A549 (cell line): ENCODE results near the gene PLCH1. TPM values are rescaled to one million over a fixed set of nuclear protein-coding genes. Genes with fewer than 3 reads are reported as not detected.

ENCODE experiments used
- ATAC-seq, 2 experiments: fragments of 200-7000 bp in 1 of 2; fragments of >200 bp in 1 of 2; cut with Nextera tagmentation in 1 of 2; cut with Tn5 transposase in 1 of 2; 3 replicates each; pipeline versions ENCODE4 v1.8.0 to v1.9.1; 2018 to 2020; ENCODE audit warnings: mild to moderate bottlenecking in 1 of 2, moderate library complexity in 1 of 2
- CTCF ChIA-PET: fragments of 300-600 bp; sonication (Branson Sonifier 250); formaldehyde crosslinking; extraction: SDS; loops from one replicate; lab custom pipeline; 2021; ENCODE audit warnings: antibody characterized with exemption, inconsistent platforms; lab: Yijun Ruan, JAX
- POLR2A ChIA-PET: fragments of 350-600 bp; formaldehyde crosslinking; extraction: SDS; loops from one replicate; lab custom pipeline; 2021; ENCODE audit warnings: antibody characterized with exemption, inconsistent platforms; lab: Yijun Ruan, JAX
- DNase-seq, 2 experiments: peaks; one replicate each; pipeline versions ENCODE4 v3.0.0 to v3.0.0-alpha.2; 2011 to 2016; ENCODE audit warnings: low read depth in 1 of 2, low spot score in 1 of 2
- FAIRE-seq: peaks from 2 replicates; lab custom pipeline; 2011; peaks lifted over from hg19 to GRCh38; lab: Jason Lieb, UNC
- H3K27ac ChIP-seq, 2 experiments: fragments of >200 bp; sonication (Bioruptor Twin); formaldehyde crosslinking; 3 replicates each; pipeline ENCODE4 v1.5.1; 2016 to 2017
- H3K4me1 ChIP-seq: fragments of >200 bp; sonication (Bioruptor Twin); formaldehyde crosslinking; 3 replicates; pipeline ENCODE4 v1.6.1; 2016
- H3K4me2 ChIP-seq: fragments of >200 bp; sonication (Bioruptor Twin); formaldehyde crosslinking; 3 replicates; pipeline ENCODE4 v1.6.1; 2016
- H3K4me3 ChIP-seq: fragments of >200 bp; sonication (Bioruptor Twin); formaldehyde crosslinking; 3 replicates; pipeline ENCODE4 v1.5.1; 2016
- H3K9me3 ChIP-seq: fragments of >200 bp; sonication (Bioruptor Twin); formaldehyde crosslinking; 3 replicates; pipeline ENCODE4 v1.6.1; 2016
- ATOH8 ChIP-seq: fragments of 250-450 bp; sonication (Bioruptor Pico); IDR thresholded peaks from 2 replicates; pipeline ENCODE4 v1.5.0; 2020; ENCODE audit warnings: low read depth, mild to moderate bottlenecking, moderate library complexity
- CHD2 ChIP-seq: fragments of 150-350 bp; IDR thresholded peaks from 2 replicates; pipeline ENCODE4 v1.6.1; 2014; ENCODE audit warnings: low read length; ENCODE audit not compliant: partially characterized antibody
- CHD4 ChIP-seq: fragments of 200-600 bp; sonication (generic); IDR thresholded peaks from 2 replicates; pipeline ENCODE4 v1.6.1; 2016; ENCODE audit warnings: antibody characterized with exemption, mild to moderate bottlenecking, borderline replicate concordance
- EHMT2 ChIP-seq: fragments of 200-600 bp; sonication (generic); IDR thresholded peaks from 2 replicates; pipeline ENCODE4 v1.6.1; 2016; ENCODE audit warnings: antibody characterized with exemption, low read depth, mild to moderate bottlenecking, moderate library complexity
- FOSB ChIP-seq: fragments of 250-450 bp; sonication (Bioruptor Pico); IDR thresholded peaks from 2 replicates; pipeline ENCODE4 v1.5.0; 2020; ENCODE audit warnings: mild to moderate bottlenecking, moderate library complexity
- FOSL2 ChIP-seq, 2 experiments: fragments of 450-650 bp in 1 of 2; fragments of >200 bp in 1 of 2; sonication (Bioruptor Twin) in 1 of 2; formaldehyde crosslinking; IDR thresholded peaks; 2 replicates each; pipeline versions ENCODE4 v1.5.0 to v1.6.1; 2016 to 2020; ENCODE audit warnings: mild to moderate bottlenecking in 1 of 2, moderate library complexity in 1 of 2
- HEYL ChIP-seq: fragments of 250-450 bp; sonication (Bioruptor Pico); IDR thresholded peaks from 2 replicates; pipeline ENCODE4 v1.8.0; 2021; ENCODE audit warnings: mild to moderate bottlenecking, moderate library complexity
- HOXB13 ChIP-seq: fragments of 250-450 bp; sonication (Bioruptor Pico); IDR thresholded peaks from 2 replicates; pipeline ENCODE4 v1.5.0; 2020; ENCODE audit warnings: low read depth, mild to moderate bottlenecking, moderate library complexity
- JUN ChIP-seq, 2 experiments: fragments of >200 bp; sonication (Bioruptor Twin); formaldehyde crosslinking; IDR thresholded peaks; 2 replicates in 1 of 2; 3 replicates in 1 of 2; pipeline ENCODE4 v1.6.1; 2016 to 2017
- MAFK ChIP-seq: fragments of 450-650 bp; IDR thresholded peaks from 2 replicates; pipeline ENCODE4 v1.6.1; 2014; ENCODE audit not compliant: partially characterized antibody
- MAX ChIP-seq: IDR thresholded peaks from 2 replicates; pipeline ENCODE4 v1.6.1; 2012
- MYC ChIP-seq: IDR thresholded peaks from 2 replicates; pipeline ENCODE4 v1.6.1; 2012; ENCODE audit warnings: mild to moderate bottlenecking, inconsistent platforms, low read length, improper control_type of control experiment, borderline replicate concordance
- POLR2AphosphoS2 ChIP-seq: conservative IDR thresholded peaks from 2 replicates; pipeline ENCODE4 v1.6.1; 2012; ENCODE audit warnings: low read length, improper control_type of control experiment, inconsistent platforms
- RCOR1 ChIP-seq: fragments of 150-350 bp; IDR thresholded peaks from 2 replicates; pipeline ENCODE4 v1.6.1; 2014; ENCODE audit warnings: antibody characterized with exemption, low read length, low read depth
- REST ChIP-seq: fragments of 200-600 bp; sonication (generic); IDR thresholded peaks from 2 replicates; pipeline ENCODE4 v1.6.1; 2016; ENCODE audit warnings: antibody characterized with exemption, mild to moderate bottlenecking, moderate library complexity
- SREBF2 ChIP-seq: fragments of 450-650 bp; IDR thresholded peaks from 2 replicates; pipeline ENCODE4 v1.6.1; 2014; ENCODE audit warnings: mild to moderate bottlenecking, moderate library complexity
- ZC3H11A ChIP-seq: fragments of 450-650 bp; IDR thresholded peaks from 2 replicates; pipeline ENCODE4 v1.6.1; 2014; ENCODE audit warnings: antibody characterized with exemption, mild to moderate bottlenecking
- WGBS: methylation state at CpG from one replicate; pipeline ENCODE4 v1.1.6; 2017; ENCODE audit errors: missing lambda C conversion rate; 5-methylcytosine and 5-hydroxymethylcytosine counted together
- polyA plus RNA-seq, 4 experiments: library from polyadenylated mRNA; depleted of rRNA in 3 of 4; stranded (reverse); fragments of >200 nt; fragmentation: RNase III in 1 of 4; extraction: RNeasy Plus Mini Kit Qiagen cat#74134 plus additional on column Dnase treatment in 1 of 4; gene quantifications; 2 replicates in 3 of 4; 3 replicates in 1 of 4; pipeline ENCODE4 v1.2.3, GENCODE V29; 2011 to 2017
- TF ChIP-seq, protein P1 (sequence below): fragments of 250-450 bp; sonication (Bioruptor Pico); IDR thresholded peaks from 2 replicates; pipeline ENCODE4 v1.5.0; 2021; ENCODE audit warnings: mild to moderate bottlenecking, moderate library complexity, borderline replicate concordance
- TF ChIP-seq, protein P2 (sequence below): IDR thresholded peaks from 2 replicates; pipeline ENCODE4 v1.6.1; 2012; ENCODE audit warnings: low read depth, borderline replicate concordance

The PLCH1 gene
- polyA plus RNA-seq, 2 of the 4 experiments (the other 2 are of a cell fraction) = 2.1 to 11.1 TPM

DNA sequence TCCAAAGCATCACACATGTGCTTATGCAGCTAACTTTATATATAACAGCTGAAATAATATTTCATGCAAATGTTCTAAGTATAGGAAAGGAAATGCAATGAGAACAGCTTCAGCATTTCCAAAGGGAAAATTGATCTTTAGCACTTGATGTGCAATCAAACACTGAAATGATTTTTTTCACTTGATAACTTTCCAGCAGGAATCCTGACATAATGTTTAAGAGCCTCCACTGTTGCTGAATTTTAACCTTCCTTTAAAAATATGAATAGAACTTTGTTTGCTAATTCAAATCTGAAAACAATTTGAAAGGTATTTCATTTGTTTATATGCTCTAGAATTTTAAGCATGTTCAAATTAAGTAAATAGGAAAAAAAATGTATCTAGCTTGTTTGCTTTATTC is 354.5 kb downstream of the PLCH1 start:
- ChIA-PET POLR2A (no interaction called here), CTCF (interaction anchor here (2.1 to 13.0 kb wide), 2 partner anchors 8 to 313 kb away, joined by 8 to 192 read pairs; no protein-coding TSS in a partner anchor)
- Histone ChIP-seq H3K27ac (no peak overlapping the region), H3K4me3 (no peak overlapping the region), H3K9me3 (no peaks in the 10 kb centered on the region), H3K4me1 (peaks cover 11% of the 10 kb centered on the region), H3K4me2 (no peak overlapping the region)
- ATAC-seq (no peak), DNase-seq (no peak), FAIRE-seq (no peak)
- TF ChIP-seq EHMT2 = no peak
- TF ChIP-seq, protein P1, sequence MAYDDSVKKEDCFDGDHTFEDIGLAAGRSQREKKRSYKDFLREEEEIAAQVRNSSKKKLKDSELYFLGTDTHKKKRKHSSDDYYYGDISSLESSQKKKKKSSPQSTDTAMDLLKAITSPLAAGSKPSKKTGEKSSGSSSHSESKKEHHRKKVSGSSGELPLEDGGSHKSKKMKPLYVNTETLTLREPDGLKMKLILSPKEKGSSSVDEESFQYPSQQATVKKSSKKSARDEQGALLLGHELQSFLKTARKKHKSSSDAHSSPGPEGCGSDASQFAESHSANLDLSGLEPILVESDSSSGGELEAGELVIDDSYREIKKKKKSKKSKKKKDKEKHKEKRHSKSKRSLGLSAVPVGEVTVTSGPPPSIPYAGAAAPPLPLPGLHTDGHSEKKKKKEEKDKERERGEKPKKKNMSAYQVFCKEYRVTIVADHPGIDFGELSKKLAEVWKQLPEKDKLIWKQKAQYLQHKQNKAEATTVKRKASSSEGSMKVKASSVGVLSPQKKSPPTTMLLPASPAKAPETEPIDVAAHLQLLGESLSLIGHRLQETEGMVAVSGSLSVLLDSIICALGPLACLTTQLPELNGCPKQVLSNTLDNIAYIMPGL (CRISPR knock-in tag) = no peak
- TF ChIP-seq MAFK = no peak
- no peak for TF ChIP-seq JUN (IDR thresholded peaks at IDR 0.05)
- no peak for TF ChIP-seq ATOH8
- no peak for TF ChIP-seq CHD4
- TF ChIP-seq FOSL2 (IDR thresholded peaks at IDR 0.05) = no peak
- TF ChIP-seq FOSL2 (CRISPR knock-in tag; IDR thresholded peaks at IDR 0.05) = no peak
- no peak for TF ChIP-seq HOXB13
- TF ChIP-seq MYC = no peak

GRCh38 chr3:155388417-155388816 is 356.5 kb downstream of the PLCH1 start:
- TF ChIP-seq SREBF2 = no peak
- no peak for TF ChIP-seq CHD2
- TF ChIP-seq ZC3H11A = no peak
- no peak for TF ChIP-seq FOSB
- TF ChIP-seq HEYL (CRISPR knock-in tag) = no peak
- no peak for TF ChIP-seq MAFK
- no peak for TF ChIP-seq ATOH8
- TF ChIP-seq, protein P2, sequence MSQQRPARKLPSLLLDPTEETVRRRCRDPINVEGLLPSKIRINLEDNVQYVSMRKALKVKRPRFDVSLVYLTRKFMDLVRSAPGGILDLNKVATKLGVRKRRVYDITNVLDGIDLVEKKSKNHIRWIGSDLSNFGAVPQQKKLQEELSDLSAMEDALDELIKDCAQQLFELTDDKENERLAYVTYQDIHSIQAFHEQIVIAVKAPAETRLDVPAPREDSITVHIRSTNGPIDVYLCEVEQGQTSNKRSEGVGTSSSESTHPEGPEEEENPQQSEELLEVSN = no peak
- no peak for TF ChIP-seq MYC
- TF ChIP-seq POLR2AphosphoS2 = no peak
- TF ChIP-seq REST = no peak
- TF ChIP-seq, protein P1 (CRISPR knock-in tag) = no peak
- no peak for TF ChIP-seq MAX
- no peak for TF ChIP-seq RCOR1
- DNase-seq (no peak), ATAC-seq (no peak), FAIRE-seq (no peak)
- ChIA-PET POLR2A (no interaction called here), CTCF (interaction anchor here (1.1 to 13.0 kb wide), 2 partner anchors 29 to 315 kb away, joined by 3 to 192 read pairs; no protein-coding TSS in a partner anchor)
- no peak overlapping the region for H3K4me2 ChIP-seq
- H3K4me3 ChIP-seq = no peak overlapping the region
- no peak overlapping the region for H3K27ac ChIP-seq
- H3K9me3 ChIP-seq = no peaks in the 10 kb centered on the region
- WGBS = 65% methylated on average over 2 of the region's 2 CpGs
- H3K4me1 ChIP-seq = peaks cover 11% of the 10 kb centered on the region
